ENCODE measurements around the gene UMAD1.

DNA sequence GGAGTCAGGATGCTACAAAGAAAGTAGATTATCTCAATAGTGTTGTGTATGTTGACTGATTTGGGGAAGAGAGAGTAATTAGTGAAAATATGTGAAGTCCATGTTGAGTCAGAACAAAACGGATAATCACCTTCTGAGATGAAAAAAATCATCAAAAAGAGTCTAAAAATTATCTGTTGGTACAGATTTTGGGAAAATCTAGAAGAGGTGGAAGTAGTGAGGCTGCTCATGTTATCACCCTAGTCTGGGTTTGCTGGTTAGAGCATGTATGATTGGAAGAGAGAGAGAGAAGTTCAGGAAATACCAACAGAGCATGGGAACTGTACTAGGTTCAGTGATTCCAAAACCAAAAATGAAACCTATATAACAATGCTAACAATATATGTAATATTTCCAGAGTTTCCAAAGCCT is 65.6 kb downstream of the UMAD1 start:
- no peak for TF ChIP-seq EZH2 (IDR thresholded peaks at IDR 0.05; ENCODE audit: borderline replicate concordance, low read depth, low read length, severe bottlenecking)
- TF ChIP-seq, protein P1, sequence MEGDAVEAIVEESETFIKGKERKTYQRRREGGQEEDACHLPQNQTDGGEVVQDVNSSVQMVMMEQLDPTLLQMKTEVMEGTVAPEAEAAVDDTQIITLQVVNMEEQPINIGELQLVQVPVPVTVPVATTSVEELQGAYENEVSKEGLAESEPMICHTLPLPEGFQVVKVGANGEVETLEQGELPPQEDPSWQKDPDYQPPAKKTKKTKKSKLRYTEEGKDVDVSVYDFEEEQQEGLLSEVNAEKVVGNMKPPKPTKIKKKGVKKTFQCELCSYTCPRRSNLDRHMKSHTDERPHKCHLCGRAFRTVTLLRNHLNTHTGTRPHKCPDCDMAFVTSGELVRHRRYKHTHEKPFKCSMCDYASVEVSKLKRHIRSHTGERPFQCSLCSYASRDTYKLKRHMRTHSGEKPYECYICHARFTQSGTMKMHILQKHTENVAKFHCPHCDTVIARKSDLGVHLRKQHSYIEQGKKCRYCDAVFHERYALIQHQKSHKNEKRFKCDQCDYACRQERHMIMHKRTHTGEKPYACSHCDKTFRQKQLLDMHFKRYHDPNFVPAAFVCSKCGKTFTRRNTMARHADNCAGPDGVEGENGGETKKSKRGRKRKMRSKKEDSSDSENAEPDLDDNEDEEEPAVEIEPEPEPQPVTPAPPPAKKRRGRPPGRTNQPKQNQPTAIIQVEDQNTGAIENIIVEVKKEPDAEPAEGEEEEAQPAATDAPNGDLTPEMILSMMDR (IDR thresholded peaks at IDR 0.05; ENCODE audit: borderline replicate concordance, extremely low read depth, low read length, poor library complexity, severe bottlenecking) = no peak

Measured in DND-41 (cell line).